Colonic mucosa (tissue), 4 donors: ENCODE results near the gene HMMR. TPM values are rescaled to one million over a fixed set of nuclear protein-coding genes. Genes with fewer than 3 reads are reported as not detected.
"Not testable (repeated sequence)": the region's sequence is repeated elsewhere in the genome, so short reads cannot be mapped to it uniquely, and the experiment has no call there.

Experiments
- DNase-seq: peaks from one replicate; pipeline ENCODE4 v3.0.0-alpha.2; 2020
- H3K27ac ChIP-seq: fragments of 200-600 bp; one replicate; pipeline ENCODE4 v1.8.0; 2021
- H3K27me3 ChIP-seq: fragments of 200-600 bp; one replicate; pipeline ENCODE4 v1.8.0; 2021
- H3K36me3 ChIP-seq: fragments of 200-600 bp; one replicate; pipeline ENCODE4 v1.8.0; 2021
- H3K4me1 ChIP-seq: fragments of 200-600 bp; one replicate; pipeline ENCODE4 v1.8.0; 2021; ENCODE audit warnings: mild to moderate bottlenecking
- H3K4me3 ChIP-seq: fragments of 200-600 bp; one replicate; pipeline ENCODE4 v1.8.0; 2021
- H3K9ac ChIP-seq, 2 donors: one replicate each; pipeline ENCODE4 v1.7.0; 2013; ENCODE audit warnings: control low read depth in 2 of 2, low read depth in 2 of 2, low read length in 2 of 2
- H3K9me3 ChIP-seq: fragments of 200-600 bp; one replicate; pipeline ENCODE4 v1.8.0; 2021
- CTCF ChIP-seq: fragments of 200-600 bp; IDR thresholded peaks from one replicate; pipeline ENCODE4 v1.8.0; 2022; ENCODE audit warnings: antibody characterized with exemption, mild to moderate bottlenecking
- intact Hi-C: fragments of 100-400 bp; cut with DNase I; formaldehyde crosslinking; loops from one replicate; pipeline ENCODE4 v1.14.1; 2022
- total RNA-seq, 2 donors: library from RNA; stranded (reverse); fragmentation: NEBNext Ultra II Directional in 1 of 2; extraction: Animal tissue kit (Norgen Biotek cat#: 25700) in 1 of 2; gene quantifications; one replicate each; pipeline ENCODE4 v1.2.1, GENCODE V29; 2021
- donor health status: healthy.
- donor health status: DM: no; HTN: no; CAD: no.
- donor health status: DM: no; HTN: no; CAD: no.

The HMMR gene, protein sequence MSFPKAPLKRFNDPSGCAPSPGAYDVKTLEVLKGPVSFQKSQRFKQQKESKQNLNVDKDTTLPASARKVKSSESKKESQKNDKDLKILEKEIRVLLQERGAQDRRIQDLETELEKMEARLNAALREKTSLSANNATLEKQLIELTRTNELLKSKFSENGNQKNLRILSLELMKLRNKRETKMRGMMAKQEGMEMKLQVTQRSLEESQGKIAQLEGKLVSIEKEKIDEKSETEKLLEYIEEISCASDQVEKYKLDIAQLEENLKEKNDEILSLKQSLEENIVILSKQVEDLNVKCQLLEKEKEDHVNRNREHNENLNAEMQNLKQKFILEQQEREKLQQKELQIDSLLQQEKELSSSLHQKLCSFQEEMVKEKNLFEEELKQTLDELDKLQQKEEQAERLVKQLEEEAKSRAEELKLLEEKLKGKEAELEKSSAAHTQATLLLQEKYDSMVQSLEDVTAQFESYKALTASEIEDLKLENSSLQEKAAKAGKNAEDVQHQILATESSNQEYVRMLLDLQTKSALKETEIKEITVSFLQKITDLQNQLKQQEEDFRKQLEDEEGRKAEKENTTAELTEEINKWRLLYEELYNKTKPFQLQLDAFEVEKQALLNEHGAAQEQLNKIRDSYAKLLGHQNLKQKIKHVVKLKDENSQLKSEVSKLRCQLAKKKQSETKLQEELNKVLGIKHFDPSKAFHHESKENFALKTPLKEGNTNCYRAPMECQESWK
- total RNA-seq, result 10 to 100 TPM; 10.6 to 44.5 TPM

GRCh38 chr5:163460562-163461171, at the start of gene HMMR:
Gene HMMR (plus strand): TSS chr5:163460632. CDS start chr5:163460693, 61 bp downstream.
- no peaks in the 10 kb centered on the region for H3K9me3 ChIP-seq
- H3K36me3 ChIP-seq, result no peaks in the 10 kb centered on the region
- peak within 1 kb of the TSS; percentile 90 to 91 for H3K9ac ChIP-seq
- H3K4me1 ChIP-seq, result peaks cover 5% of the 10 kb centered on the region
- H3K4me3 ChIP-seq, result peak within 1 kb of the TSS; percentile 68
- intact Hi-C loops, result loop anchor here (5.0 kb wide), 1 partner anchor 47 kb away; the partner anchor contains the start of gene MAT2B
- no peaks in the 10 kb centered on the region for H3K27me3 ChIP-seq
- no peak for TF ChIP-seq CTCF
- peak within 1 kb of the TSS; percentile 80 for H3K27ac ChIP-seq
- DNase-seq, result no peak

GRCh38 chr5:163415673-163416072, 44.8 kb upstream of the HMMR start:
- H3K36me3 ChIP-seq, H3K9ac ChIP-seq, intact Hi-C loops, H3K27ac ChIP-seq, DNase-seq, H3K4me3 ChIP-seq, H3K27me3 ChIP-seq, H3K9me3 ChIP-seq, H3K4me1 ChIP-seq: not testable (repeated sequence)

DNA sequence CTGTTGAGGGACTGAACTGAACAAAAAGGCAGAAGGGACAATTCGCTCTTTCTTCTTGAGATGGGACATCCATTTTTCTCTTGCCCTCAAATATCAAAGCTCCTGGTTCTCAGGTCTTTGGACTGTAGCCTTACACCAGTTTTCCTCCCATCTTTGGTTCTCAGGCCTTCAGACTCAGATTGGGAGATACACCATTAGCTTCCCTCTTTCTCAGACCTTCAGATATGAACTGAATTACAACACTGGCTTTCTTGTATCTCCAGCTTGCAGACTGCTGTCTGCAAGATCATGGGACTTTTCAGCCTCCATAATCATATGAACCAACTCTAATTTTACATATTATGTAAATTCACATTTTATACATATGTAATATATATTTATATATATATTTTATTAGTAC, 35.6 kb upstream of the HMMR start:
- intact Hi-C loops, result no loop called here
- Histone ChIP-seq H3K9ac (no peak overlapping the region), H3K4me1 (no peaks in the 10 kb centered on the region), H3K4me3 (no peak overlapping the region), H3K27ac (no peak overlapping the region), H3K9me3 (no peaks in the 10 kb centered on the region), H3K36me3 (no peaks in the 10 kb centered on the region), H3K27me3 (no peaks in the 10 kb centered on the region)
- no peak for TF ChIP-seq CTCF
- no peak for DNase-seq

DNA sequence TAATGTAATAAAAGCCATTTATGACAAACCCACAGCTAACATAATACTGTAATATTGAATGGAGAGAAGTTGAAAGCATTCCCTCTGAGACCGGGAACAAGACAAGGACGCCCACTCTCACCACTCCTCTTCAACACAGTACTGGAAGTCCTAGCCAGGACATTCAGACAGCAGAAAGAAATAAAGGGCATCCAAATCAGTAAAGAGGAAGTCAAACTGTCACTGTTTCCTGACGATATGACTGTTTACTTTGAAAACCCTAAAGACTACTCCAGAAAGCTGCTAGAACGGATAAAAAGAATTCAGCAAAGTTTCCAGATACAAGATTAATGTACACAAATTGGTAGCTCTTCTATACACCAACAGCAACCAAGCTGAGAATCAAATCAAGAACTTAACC, 34.3 kb upstream of the HMMR start:
- H3K27ac ChIP-seq, DNase-seq, H3K9ac ChIP-seq, H3K9me3 ChIP-seq, intact Hi-C loops, H3K27me3 ChIP-seq, H3K36me3 ChIP-seq, H3K4me1 ChIP-seq, H3K4me3 ChIP-seq: not testable (repeated sequence)

DNA sequence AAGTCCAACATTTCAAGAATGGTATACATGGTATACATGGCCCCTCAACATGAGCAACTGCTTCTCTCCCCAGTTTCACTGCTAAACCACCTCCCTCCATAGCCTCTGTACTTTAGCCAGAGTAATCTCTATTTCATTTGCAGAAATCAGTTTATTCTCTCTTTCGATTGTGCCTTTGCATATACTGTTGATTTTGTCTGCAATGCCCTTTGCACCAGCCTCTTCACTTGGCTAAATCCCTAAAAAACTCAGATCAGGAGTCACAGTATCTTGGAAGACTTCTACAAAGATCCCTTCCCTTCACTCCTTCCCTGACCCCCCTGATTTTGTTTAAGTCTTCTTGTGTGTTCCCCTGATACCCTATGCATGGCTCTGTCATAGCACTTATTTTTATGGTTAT, 27.9 kb upstream of the HMMR start:
- H3K4me3 ChIP-seq, result no peak overlapping the region
- H3K4me1 ChIP-seq, result no peaks in the 10 kb centered on the region
- no peaks in the 10 kb centered on the region for H3K36me3 ChIP-seq
- H3K9me3 ChIP-seq, result no peaks in the 10 kb centered on the region
- H3K9ac ChIP-seq, result no peak overlapping the region
- no peaks in the 10 kb centered on the region for H3K27me3 ChIP-seq
- no peak for TF ChIP-seq CTCF
- intact Hi-C loops, result no loop called here
- no peak for DNase-seq
- no peak overlapping the region for H3K27ac ChIP-seq

- no peak overlapping the region for H3K9ac ChIP-seq
- no peaks in the 10 kb centered on the region for H3K9me3 ChIP-seq
- intact Hi-C loops, result no loop called here
- DNase-seq, result peak; percentile 62
- no peak for TF ChIP-seq CTCF
- no peaks in the 10 kb centered on the region for H3K27me3 ChIP-seq
- peak overlapping the region; percentile 4 for H3K27ac ChIP-seq
- no peaks in the 10 kb centered on the region for H3K4me1 ChIP-seq
- no peaks in the 10 kb centered on the region for H3K36me3 ChIP-seq
- no peak overlapping the region for H3K4me3 ChIP-seq
These were observed 27.2 kb upstream of the HMMR start for GRCh38 chr5:163433271-163433670.
